K562 (cell line): Measurements from ENCODE around the gene SOX18. TPM values are rescaled to one million over a fixed set of nuclear protein-coding genes. Genes with fewer than 3 reads are reported as not detected.

ENCODE experiments used
- CBX2 ChIP-seq: fragments of 200-600 bp; sonication (generic); IDR thresholded peaks from one replicate; pipeline ENCODE4 v1.6.1; 2012; ENCODE audit warnings: mild to moderate bottlenecking, low read length, inconsistent platforms; ENCODE audit not compliant: insufficient read depth, poor library complexity, severe bottlenecking
- CC2D1A ChIP-seq: fragments of 450-650 bp; IDR thresholded peaks from 2 replicates; pipeline ENCODE4 v1.6.1; 2017; ENCODE audit warnings: mild to moderate bottlenecking
- EGR1 ChIP-seq: fragments of 450-650 bp; conservative IDR thresholded peaks from 2 replicates; pipeline ENCODE4 v1.6.1; 2017; ENCODE audit warnings: mild to moderate bottlenecking
- HNRNPH1 ChIP-seq: fragments of 200-400 bp; formaldehyde crosslinking; optimal IDR thresholded peaks from 2 replicates; pipeline ENCODE3; 2017; ENCODE audit warnings: low read depth, mild to moderate bottlenecking, low read length, moderate library complexity
- MEF2A ChIP-seq: IDR thresholded peaks from 2 replicates; pipeline ENCODE4 v1.6.1; 2011; ENCODE audit warnings: low read depth, mild to moderate bottlenecking, low read length, moderate library complexity; ENCODE audit not compliant: control insufficient read depth
- MTA1 ChIP-seq: fragments of 450-650 bp; IDR thresholded peaks from 2 replicates; pipeline ENCODE4 v1.6.1; 2017; ENCODE audit warnings: borderline replicate concordance
- PHF8 ChIP-seq: fragments of 200-600 bp; sonication (generic); IDR thresholded peaks from 2 replicates; pipeline ENCODE4 v1.6.1; 2012; ENCODE audit warnings: mixed run types, mild to moderate bottlenecking, inconsistent platforms, low read length, moderate library complexity, borderline replicate concordance
- POLR2B ChIP-seq: fragments of 450-650 bp; IDR thresholded peaks from 2 replicates; pipeline ENCODE4 v1.6.1; 2018; ENCODE audit warnings: low read depth; ENCODE audit not compliant: partially characterized antibody
- POLR2G ChIP-seq: fragments of 200-400 bp; formaldehyde crosslinking; IDR thresholded peaks from 2 replicates; pipeline ENCODE4 v1.6.1; 2017; ENCODE audit warnings: low read depth, mild to moderate bottlenecking, antibody characterized with exemption, low read length, moderate library complexity
- SIN3A ChIP-seq, 2 experiments: fragments of 150-350 bp in 1 of 2; IDR thresholded peaks; 2 replicates each; pipeline ENCODE4 v1.6.1; 2011 to 2016; ENCODE audit warnings: borderline replicate concordance in 2 of 2, low read depth in 2 of 2, low read length in 2 of 2, mild to moderate bottlenecking in 2 of 2, moderate library complexity in 2 of 2; ENCODE audit not compliant: control insufficient read depth in 1 of 2
- TBP ChIP-seq: optimal IDR thresholded peaks from 2 replicates; pipeline ENCODE3; 2011; ENCODE audit warnings: low read depth, low read length, improper control_type of control experiment
- TSC22D4 ChIP-seq: fragments of 450-650 bp; IDR thresholded peaks from 2 replicates; pipeline ENCODE4 v1.6.1; 2016; ENCODE audit warnings: missing genetic modification characterization, missing biosample characterization, control low read depth
- U2AF1 ChIP-seq: fragments of 200-400 bp; formaldehyde crosslinking; optimal IDR thresholded peaks from 2 replicates; pipeline ENCODE3; 2017; ENCODE audit warnings: mild to moderate bottlenecking, low read depth, low read length, moderate library complexity
- ZNF197 ChIP-seq: fragments of 200-800 bp; sonication (Bioruptor generic); IDR thresholded peaks from 2 replicates; pipeline ENCODE4 v1.6.1; 2016; ENCODE audit warnings: low read depth, missing genetic modification characterization, missing compliant biosample characterization
- polyA plus RNA-seq, 8 experiments: library from polyadenylated mRNA; depleted of rRNA in 4 of 8; stranded (reverse) in 5 of 8; unstranded in 3 of 8; fragments of >200 nt; fragmentation: Nextera tagmentation in 2 of 8; fragmentation: Illumina TruSeq in 1 of 8; extraction: Ambion mirVana in 2 of 8; extraction: Trizol in 1 of 8; gene quantifications; 2 replicates each; pipeline versions ENCODE4 v1.2.1 to v1.2.3, GENCODE V29; 2011 to 2014; ENCODE audit warnings: inconsistent platforms in 1 of 8, missing spikeins in 1 of 8
- total RNA-seq, 7 experiments: library from RNA; depleted of rRNA in 6 of 7; stranded (reverse); fragments of >200 nt in 6 of 7; fragmentation: Illumina TruSeq in 2 of 7; extraction: Trizol in 2 of 7; gene quantifications; 2 replicates each; pipeline versions ENCODE4 v1.2.1 to v1.2.3, GENCODE V29; 2011 to 2021; ENCODE audit warnings: low replicate concordance in 1 of 7
- TF ChIP-seq, protein P1 (sequence below): sonication (generic); formaldehyde crosslinking; IDR thresholded peaks from 2 replicates; pipeline ENCODE4 v1.8.0; 2022; ENCODE audit warnings: mild to moderate bottlenecking, low read depth, missing genetic modification reagents
- TF ChIP-seq, protein P2 (sequence below): IDR thresholded peaks from 2 replicates; pipeline ENCODE4 v1.6.1; 2011; ENCODE audit not compliant: insufficient read length; ENCODE audit errors: extremely low read depth
- TF ChIP-seq, protein P3 (sequence below): fragments of 250-450 bp; sonication (Bioruptor Pico); IDR thresholded peaks from 2 replicates; pipeline ENCODE4 v1.8.0; 2021; ENCODE audit warnings: moderate library complexity, mild to moderate bottlenecking, inconsistent platforms
- TF ChIP-seq, protein P4 (sequence below), 3 experiments: IDR thresholded peaks in 2 of 3; conservative IDR thresholded peaks in 1 of 3; 2 replicates each; pipeline ENCODE4 v1.5.1; 2011 to 2012; ENCODE audit warnings: low read length in 3 of 3, mild to moderate bottlenecking in 3 of 3, control low read depth in 2 of 3, improper control_type of control experiment in 1 of 3, inconsistent platforms in 1 of 3, low read depth in 1 of 3, mixed read lengths in 1 of 3, moderate library complexity in 1 of 3; ENCODE audit not compliant: insufficient read depth in 2 of 3

SOX18 gene
- total and polyA plus RNA-seq, 9 of the 15 experiments (the other 6 are each of a cell fraction or from before 2014, with no cell fraction given) = 0.15 to 19.8 (median 0.33) TPM

DNA sequence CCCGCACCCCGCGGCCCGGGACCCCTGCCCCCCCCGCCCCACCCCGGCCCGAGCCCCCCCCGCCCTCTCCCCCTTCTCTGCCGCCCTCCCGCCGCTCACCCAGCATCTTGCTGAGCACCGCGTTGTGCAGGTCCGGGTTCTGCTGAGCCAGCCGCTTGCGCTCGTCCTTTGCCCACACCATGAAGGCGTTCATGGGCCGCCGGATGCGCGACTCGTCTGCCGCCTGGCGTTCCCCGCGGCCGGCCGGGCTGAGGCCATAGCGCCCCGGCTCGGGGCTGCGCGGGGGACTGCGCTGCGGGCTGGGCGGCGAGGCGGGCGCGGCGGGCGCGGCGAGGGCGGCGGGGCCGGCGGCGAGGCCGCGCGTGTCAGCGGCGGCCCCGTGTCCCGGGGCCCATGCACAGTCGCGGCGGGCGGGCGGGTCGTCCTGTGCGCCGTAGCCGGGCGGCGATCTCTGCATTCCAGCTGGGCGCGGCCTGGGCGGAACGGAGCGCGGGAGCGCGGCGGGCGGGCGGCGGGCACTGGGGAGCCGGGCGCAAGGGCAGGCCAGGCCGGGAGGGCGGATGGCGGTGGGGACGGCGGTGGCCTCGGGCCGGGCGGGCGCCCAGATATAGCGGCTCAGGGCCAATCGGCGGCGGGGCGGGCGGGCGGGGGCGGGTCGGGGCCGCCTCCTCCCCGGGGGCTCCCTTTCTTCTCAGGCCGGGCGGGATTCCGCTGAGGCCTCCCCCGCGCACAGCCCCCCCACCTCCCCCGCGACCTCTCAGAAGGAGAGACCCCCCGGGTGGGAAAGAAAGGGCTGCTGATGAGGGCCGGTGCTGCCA lies at the start of gene SOX18 (continued):
- TF ChIP-seq ZNF197 (0 out of 2 replicates have a peak, but pooled peaks have one; percentile 23), CBX2 (no peak), U2AF1 (no peak), TBP (peak; percentile 62), MTA1 (0 out of 2 replicates have a peak, but pooled peaks have one; percentile 36), HNRNPH1 (no peak), POLR2G (peak; percentile 83), SIN3A (IDR thresholded peaks at IDR 0.05; ENCODE audit: borderline replicate concordance in 2 of 2, control insufficient read depth in 1 of 2, low read depth in 2 of 2, low read length in 2 of 2) (peak in 1 of 2 experiments; percentile 64; a peak in 1 of 4 replicates), PHF8 (peak; percentile 32; the same call in 1 of the 2 replicates), TSC22D4 (no peak), MEF2A (no peak), POLR2B (no peak), CC2D1A (no peak), EGR1 (peak; percentile 84; the same call in 1 of the 2 replicates)
- TF ChIP-seq, protein P1, sequence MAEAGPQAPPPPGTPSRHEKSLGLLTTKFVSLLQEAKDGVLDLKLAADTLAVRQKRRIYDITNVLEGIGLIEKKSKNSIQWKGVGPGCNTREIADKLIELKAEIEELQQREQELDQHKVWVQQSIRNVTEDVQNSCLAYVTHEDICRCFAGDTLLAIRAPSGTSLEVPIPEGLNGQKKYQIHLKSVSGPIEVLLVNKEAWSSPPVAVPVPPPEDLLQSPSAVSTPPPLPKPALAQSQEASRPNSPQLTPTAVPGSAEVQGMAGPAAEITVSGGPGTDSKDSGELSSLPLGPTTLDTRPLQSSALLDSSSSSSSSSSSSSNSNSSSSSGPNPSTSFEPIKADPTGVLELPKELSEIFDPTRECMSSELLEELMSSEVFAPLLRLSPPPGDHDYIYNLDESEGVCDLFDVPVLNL (CRISPR knock-in tag) = no peak
- TF ChIP-seq, protein P2, sequence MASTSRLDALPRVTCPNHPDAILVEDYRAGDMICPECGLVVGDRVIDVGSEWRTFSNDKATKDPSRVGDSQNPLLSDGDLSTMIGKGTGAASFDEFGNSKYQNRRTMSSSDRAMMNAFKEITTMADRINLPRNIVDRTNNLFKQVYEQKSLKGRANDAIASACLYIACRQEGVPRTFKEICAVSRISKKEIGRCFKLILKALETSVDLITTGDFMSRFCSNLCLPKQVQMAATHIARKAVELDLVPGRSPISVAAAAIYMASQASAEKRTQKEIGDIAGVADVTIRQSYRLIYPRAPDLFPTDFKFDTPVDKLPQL = no peak
- TF ChIP-seq, protein P3, sequence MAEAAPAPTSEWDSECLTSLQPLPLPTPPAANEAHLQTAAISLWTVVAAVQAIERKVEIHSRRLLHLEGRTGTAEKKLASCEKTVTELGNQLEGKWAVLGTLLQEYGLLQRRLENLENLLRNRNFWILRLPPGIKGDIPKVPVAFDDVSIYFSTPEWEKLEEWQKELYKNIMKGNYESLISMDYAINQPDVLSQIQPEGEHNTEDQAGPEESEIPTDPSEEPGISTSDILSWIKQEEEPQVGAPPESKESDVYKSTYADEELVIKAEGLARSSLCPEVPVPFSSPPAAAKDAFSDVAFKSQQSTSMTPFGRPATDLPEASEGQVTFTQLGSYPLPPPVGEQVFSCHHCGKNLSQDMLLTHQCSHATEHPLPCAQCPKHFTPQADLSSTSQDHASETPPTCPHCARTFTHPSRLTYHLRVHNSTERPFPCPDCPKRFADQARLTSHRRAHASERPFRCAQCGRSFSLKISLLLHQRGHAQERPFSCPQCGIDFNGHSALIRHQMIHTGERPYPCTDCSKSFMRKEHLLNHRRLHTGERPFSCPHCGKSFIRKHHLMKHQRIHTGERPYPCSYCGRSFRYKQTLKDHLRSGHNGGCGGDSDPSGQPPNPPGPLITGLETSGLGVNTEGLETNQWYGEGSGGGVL = no peak
- TF ChIP-seq, protein P4, sequence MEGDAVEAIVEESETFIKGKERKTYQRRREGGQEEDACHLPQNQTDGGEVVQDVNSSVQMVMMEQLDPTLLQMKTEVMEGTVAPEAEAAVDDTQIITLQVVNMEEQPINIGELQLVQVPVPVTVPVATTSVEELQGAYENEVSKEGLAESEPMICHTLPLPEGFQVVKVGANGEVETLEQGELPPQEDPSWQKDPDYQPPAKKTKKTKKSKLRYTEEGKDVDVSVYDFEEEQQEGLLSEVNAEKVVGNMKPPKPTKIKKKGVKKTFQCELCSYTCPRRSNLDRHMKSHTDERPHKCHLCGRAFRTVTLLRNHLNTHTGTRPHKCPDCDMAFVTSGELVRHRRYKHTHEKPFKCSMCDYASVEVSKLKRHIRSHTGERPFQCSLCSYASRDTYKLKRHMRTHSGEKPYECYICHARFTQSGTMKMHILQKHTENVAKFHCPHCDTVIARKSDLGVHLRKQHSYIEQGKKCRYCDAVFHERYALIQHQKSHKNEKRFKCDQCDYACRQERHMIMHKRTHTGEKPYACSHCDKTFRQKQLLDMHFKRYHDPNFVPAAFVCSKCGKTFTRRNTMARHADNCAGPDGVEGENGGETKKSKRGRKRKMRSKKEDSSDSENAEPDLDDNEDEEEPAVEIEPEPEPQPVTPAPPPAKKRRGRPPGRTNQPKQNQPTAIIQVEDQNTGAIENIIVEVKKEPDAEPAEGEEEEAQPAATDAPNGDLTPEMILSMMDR (IDR thresholded peaks at IDR 0.05 in 2 of 3, conservative IDR thresholded peaks at IDR 0.05 in 1 of 3; ENCODE audit: insufficient read depth in 2 of 3, low read depth in 1 of 3, low read length in 3 of 3) = peak in 1 of 3 experiments; percentile 39; a peak in 3 of 6 replicates
